Measurements from ENCODE around the gene ZFP90. TPM values are rescaled to one million over a fixed set of nuclear protein-coding genes. Genes with fewer than 3 reads are reported as not detected.

ZFP90 gene
- total RNA-seq, 1 experiment from 2014 or later, result 21.8 TPM

DNA sequence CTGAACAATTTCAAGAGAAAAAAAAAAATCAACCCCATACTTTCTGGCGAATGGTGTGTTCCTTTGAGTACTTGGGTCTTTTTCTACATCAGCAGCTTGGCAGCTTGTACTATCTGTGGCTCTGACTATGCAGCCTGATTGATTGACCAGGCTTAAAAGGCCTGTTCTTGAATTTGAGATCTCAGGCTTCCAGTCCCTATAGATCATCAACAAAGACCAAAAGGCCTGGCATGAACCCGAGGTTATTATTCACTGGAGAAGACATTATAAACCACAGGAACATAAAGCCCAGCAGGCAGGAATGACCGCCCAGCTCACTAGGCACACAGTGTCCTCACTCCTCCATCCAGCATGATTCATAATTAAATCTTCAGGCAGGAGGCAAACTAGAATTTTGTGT is 73.9 kb downstream of the ZFP90 start:
- RAD21 ChIA-PET (ENCODE audit: low non-redundant PET in 1 of 2, low total read pairs in 2 of 2, uncharacterized antibody in 2 of 2, unreplicated experiment in 2 of 2), result no interaction called here
- Histone ChIP-seq H2AFZ (ENCODE audit: low read depth, low read length, poor library complexity, severe bottlenecking) (no peak overlapping the region), H3K9me3 (ENCODE audit: control insufficient read depth in 1 of 2, insufficient read depth in 1 of 2, low read depth in 1 of 2, low read length in 2 of 2) (peaks cover 0 to 12% of the 10 kb centered on the region in 2 experiments; a peak in 1 of 4 replicates), H3K4me2 (ENCODE audit: low read length) (no peak overlapping the region), H4K20me1 (ENCODE audit: insufficient read depth) (no peaks in the 10 kb centered on the region), H3K79me2 (ENCODE audit: insufficient read depth, low read length) (no peaks in the 10 kb centered on the region), H3K4me3 (replicated peaks in 1 of 2; ENCODE audit: low read depth in 1 of 2, low read length in 2 of 2) (no peak overlapping the region), H3K4me1 (ENCODE audit: control insufficient read depth in 1 of 2, insufficient read depth in 2 of 2, low read length in 2 of 2) (no peaks in the 10 kb centered on the region), H3K27ac (ENCODE audit: low read depth, low read length) (no peak overlapping the region), H3K9ac (ENCODE audit: low read length) (no peak overlapping the region), H3K27me3 (ENCODE audit: insufficient read depth, low read length) (no peaks in the 10 kb centered on the region), H3K36me3 (ENCODE audit: control insufficient read depth in 1 of 2, insufficient read depth in 2 of 2, low read length in 2 of 2) (no peaks in the 10 kb centered on the region), H3K9me2 (ENCODE audit: insufficient read depth) (no peaks in the 10 kb centered on the region)
- no peak for TF ChIP-seq JUND (IDR thresholded peaks at IDR 0.05)
- no peak for TF ChIP-seq FOSL1 (IDR thresholded peaks at IDR 0.05; ENCODE audit: low read depth)
- TF ChIP-seq TCF7L2 (IDR thresholded peaks at IDR 0.05; ENCODE audit: borderline replicate concordance, extremely low read depth, insufficient read depth, insufficient read length), result no peak
- no peak for TF ChIP-seq MAX (IDR thresholded peaks at IDR 0.05)
- TF ChIP-seq ZBTB33 (IDR thresholded peaks at IDR 0.05; ENCODE audit: extremely low read depth, insufficient replicate concordance, low read length), result no peak
- TF ChIP-seq POLR2A (IDR thresholded peaks at IDR 0.05; ENCODE audit: borderline replicate concordance, extremely low read depth, insufficient read depth, insufficient read length), result no peak
- TF ChIP-seq YY1 (IDR thresholded peaks at IDR 0.05; ENCODE audit: extremely low read depth, insufficient replicate concordance, low read depth, low read length), result no peak
- TF ChIP-seq CBX3 (IDR thresholded peaks at IDR 0.05; ENCODE audit: low read depth), result no peak
- no peak for TF ChIP-seq REST (IDR thresholded peaks at IDR 0.05; ENCODE audit: low read depth)
- TF ChIP-seq SP1 (IDR thresholded peaks at IDR 0.05; ENCODE audit: low read depth), result no peak
- no peak for TF ChIP-seq EZH2phosphoT487 (IDR thresholded peaks at IDR 0.05; ENCODE audit: borderline replicate concordance)
- TF ChIP-seq ZNF274 (IDR thresholded peaks at IDR 0.05; ENCODE audit: low read depth, low read length), result no peak
- no peak for TF ChIP-seq SIN3A (IDR thresholded peaks at IDR 0.05; ENCODE audit: low read depth)
- ATAC-seq (no peak), DNase-seq (ENCODE audit: low read depth, low spot score) (no peak)
- intact Hi-C loops (cut with micrococcal nuclease), result no loop called here
- BruUV-seq (replicated peaks), result no TSS peak
- CTCF ChIA-PET, result no interaction called here
- POLR2A ChIA-PET, result no interaction called here
